Hepatocyte (in vitro differentiated cells): ENCODE results near the gene E2F1. TPM values are rescaled to one million over a fixed set of nuclear protein-coding genes. Genes with fewer than 3 reads are reported as not detected.

ENCODE experiments used
- DNase-seq: peaks from one replicate; pipeline ENCODE4 v3.0.0-alpha.2; 2016; ENCODE audit warnings: low spot score
- H2AFZ ChIP-seq: fragments of 200-600 bp; sonication (generic); 2 replicates; pipeline ENCODE4 v1.6.0; 2016; ENCODE audit warnings: antibody characterized with exemption, mild to moderate bottlenecking
- H3K27ac ChIP-seq: fragments of 200-600 bp; sonication (generic); 2 replicates; pipeline ENCODE4 v1.5.1; 2016; ENCODE audit warnings: mild to moderate bottlenecking
- H3K27me3 ChIP-seq: fragments of 200-600 bp; sonication (generic); 2 replicates; pipeline ENCODE4 v1.6.1; 2016
- H3K36me3 ChIP-seq: fragments of 200-600 bp; sonication (generic); replicated peaks from 2 replicates; pipeline ENCODE4 v1.5.1; 2016; ENCODE audit warnings: low read depth; ENCODE audit not compliant: insufficient read depth
- H3K4me1 ChIP-seq: fragments of 200-600 bp; sonication (generic); 2 replicates; pipeline ENCODE4 v1.5.1; 2016; ENCODE audit warnings: mild to moderate bottlenecking, moderate library complexity; ENCODE audit not compliant: insufficient read depth
- H3K4me2 ChIP-seq: fragments of 200-600 bp; sonication (generic); 2 replicates; pipeline ENCODE4 v1.6.0; 2016
- H3K4me3 ChIP-seq: fragments of 200-600 bp; sonication (generic); 2 replicates; pipeline ENCODE4 v1.5.1; 2016; ENCODE audit warnings: mild to moderate bottlenecking
- H3K79me2 ChIP-seq: fragments of 200-600 bp; sonication (generic); 2 replicates; pipeline ENCODE4 v1.6.0; 2017; ENCODE audit warnings: mild to moderate bottlenecking
- H3K9me2 ChIP-seq: fragments of 200-600 bp; sonication (generic); replicated peaks from 2 replicates; pipeline ENCODE4 v1.6.0; 2017; ENCODE audit warnings: mild to moderate bottlenecking; ENCODE audit not compliant: insufficient read depth
- H3K9me3 ChIP-seq: fragments of 200-600 bp; sonication (generic); 2 replicates; pipeline ENCODE4 v1.5.1; 2016; ENCODE audit warnings: low read depth, mild to moderate bottlenecking
- H4K20me1 ChIP-seq: fragments of 200-600 bp; sonication (generic); 2 replicates; pipeline ENCODE4 v1.6.0; 2016; ENCODE audit warnings: mild to moderate bottlenecking; ENCODE audit not compliant: insufficient read depth, poor library complexity, severe bottlenecking
- CTCF ChIP-seq: fragments of 200-600 bp; sonication (generic); IDR thresholded peaks from 2 replicates; pipeline ENCODE4 v1.5.1; 2016; ENCODE audit warnings: antibody characterized with exemption, mild to moderate bottlenecking; ENCODE audit not compliant: poor library complexity
- EZH2 ChIP-seq: fragments of 200-600 bp; sonication (generic); IDR thresholded peaks from 2 replicates; pipeline ENCODE4 v1.6.1; 2016; ENCODE audit warnings: antibody characterized with exemption, mild to moderate bottlenecking, borderline replicate concordance
- EZH2phosphoT487 ChIP-seq: fragments of 200-600 bp; sonication (generic); IDR thresholded peaks from one replicate; pipeline ENCODE4 v1.6.1; 2018; ENCODE audit warnings: antibody characterized with exemption, mild to moderate bottlenecking, low read depth, moderate library complexity; ENCODE audit not compliant: unreplicated experiment, severe bottlenecking
- WGBS: methylation state at CpG from one replicate; pipeline ENCODE4 v1.1.6; 2016; ENCODE audit warnings: low lambda C conversion rate; ENCODE audit errors: missing lambda C conversion rate; 5-methylcytosine and 5-hydroxymethylcytosine counted together
- polyA plus RNA-seq: library from polyadenylated mRNA; unstranded; fragments of >200 nt; fragmentation: Nextera tagmentation; extraction: Ambion mirVana; gene quantifications from 2 replicates; pipeline ENCODE4 v1.2.1, GENCODE V29; 2016
- total RNA-seq: library from RNA; depleted of rRNA; stranded (reverse); fragments of >200 nt; gene quantifications from 2 replicates; pipeline ENCODE4 v1.2.3, GENCODE V29; 2014

E2F1 gene
- total and polyA plus RNA-seq, 2 experiments from 2014 or later, result 9.1 to 11.8 TPM

- no peaks in the 10 kb centered on the region for H3K27me3 ChIP-seq
- no peaks in the 10 kb centered on the region for H3K9me2 ChIP-seq
- TF ChIP-seq EZH2, result no peak
- H2AFZ ChIP-seq, result no peak overlapping the region
- H3K4me1 ChIP-seq, result peaks cover 30% of the 10 kb centered on the region
- H3K79me2 ChIP-seq, result peaks cover 22% of the 10 kb centered on the region
- no peaks in the 10 kb centered on the region for H3K9me3 ChIP-seq
- no peak overlapping the region for H3K4me3 ChIP-seq
- no peak overlapping the region for H3K4me2 ChIP-seq
- no peak for DNase-seq
- H3K36me3 ChIP-seq, result no peaks in the 10 kb centered on the region
- no peak overlapping the region for H3K27ac ChIP-seq
- whole genome bisulfite sequencing, result 88% methylated on average over 6 of the region's 6 CpGs
- H4K20me1 ChIP-seq, result no peaks in the 10 kb centered on the region
Observed at GRCh38 chr20:33670715-33671499, 15.3 kb downstream of the E2F1 start.

GRCh38 chr20:33669873-33670640, 16.1 kb downstream of the E2F1 start:
- H4K20me1 ChIP-seq, result no peaks in the 10 kb centered on the region
- peaks cover 22% of the 10 kb centered on the region for H3K4me1 ChIP-seq
- no peaks in the 10 kb centered on the region for H3K9me3 ChIP-seq
- no peak for TF ChIP-seq CTCF
- no peak for TF ChIP-seq EZH2phosphoT487
- TF ChIP-seq EZH2, result no peak
- H3K36me3 ChIP-seq, result no peaks in the 10 kb centered on the region
- no peak for DNase-seq
- H3K9me2 ChIP-seq, result no peaks in the 10 kb centered on the region
- no peak overlapping the region for H3K4me2 ChIP-seq
- no peak overlapping the region for H3K27ac ChIP-seq
- 94% methylated on average over 13 of the region's 13 CpGs for WGBS
- no peaks in the 10 kb centered on the region for H3K27me3 ChIP-seq
- H3K79me2 ChIP-seq, result peaks cover 22% of the 10 kb centered on the region
- H2AFZ ChIP-seq, result no peak overlapping the region
- H3K4me3 ChIP-seq, result no peak overlapping the region

- peaks cover 19% of the 10 kb centered on the region for H3K4me1 ChIP-seq
- H4K20me1 ChIP-seq, result no peaks in the 10 kb centered on the region
- H3K4me2 ChIP-seq, result no peak overlapping the region
- TF ChIP-seq EZH2 (no peak), EZH2phosphoT487 (no peak), CTCF (no peak)
- no peaks in the 10 kb centered on the region for H3K36me3 ChIP-seq
- H3K9me3 ChIP-seq, result no peaks in the 10 kb centered on the region
- H3K27ac ChIP-seq, result no peak overlapping the region
- no peaks in the 10 kb centered on the region for H3K9me2 ChIP-seq
- no peak for DNase-seq
- 85% methylated on average over 5 of the region's 5 CpGs for WGBS
- no peak overlapping the region for H3K4me3 ChIP-seq
- H3K79me2 ChIP-seq, result peaks cover 22% of the 10 kb centered on the region
- H2AFZ ChIP-seq, result no peak overlapping the region
- H3K27me3 ChIP-seq, result no peaks in the 10 kb centered on the region
Observed at GRCh38 chr20:33669224-33669623, 17.0 kb downstream of the E2F1 start.

- Histone ChIP-seq H3K4me1 (peaks cover 23% of the 10 kb centered on the region), H4K20me1 (no peaks in the 10 kb centered on the region), H3K79me2 (peaks cover 17% of the 10 kb centered on the region)
Observed at GRCh38 chr20:33668466-33669155, 17.6 kb downstream of the E2F1 start.

More at GRCh38 chr20:33668466-33669155, 17.6 kb downstream of the E2F1 start:
- Histone ChIP-seq H3K4me3 (no peak overlapping the region), H3K27me3 (no peaks in the 10 kb centered on the region), H3K36me3 (no peaks in the 10 kb centered on the region), H3K4me2 (peak overlapping the region; percentile 80), H3K9me3 (no peaks in the 10 kb centered on the region), H3K27ac (no peak overlapping the region), H2AFZ (no peak overlapping the region), H3K9me2 (no peaks in the 10 kb centered on the region)
- 95% methylated on average over 13 of the region's 13 CpGs for WGBS
- TF ChIP-seq EZH2phosphoT487 (no peak), EZH2 (no peak), CTCF (no peak)
- DNase-seq, result no peak
